Stimulated activated CD4-positive, alpha-beta T cell treated with anti-CD3 and anti-CD28 coated beads, Interleukin-15, amount 100 ng/mL, for 1 hour (primary cell): ENCODE data around the gene TXNDC15.
"Not testable (repeated sequence)": the region's sequence is repeated elsewhere in the genome, so short reads cannot be mapped to it uniquely, and the experiment has no call there.

Source experiments
- DNase-seq, 2 donors: peaks; one replicate each; pipeline ENCODE4 v3.0.0-alpha.2; 2020; ENCODE audit warnings: low read depth in 1 of 2, low spot score in 1 of 2

TXNDC15 gene

GRCh38 chr5:134877159-134877558, 3.0 kb downstream of the TXNDC15 start:
- no peak for DNase-seq

DNA sequence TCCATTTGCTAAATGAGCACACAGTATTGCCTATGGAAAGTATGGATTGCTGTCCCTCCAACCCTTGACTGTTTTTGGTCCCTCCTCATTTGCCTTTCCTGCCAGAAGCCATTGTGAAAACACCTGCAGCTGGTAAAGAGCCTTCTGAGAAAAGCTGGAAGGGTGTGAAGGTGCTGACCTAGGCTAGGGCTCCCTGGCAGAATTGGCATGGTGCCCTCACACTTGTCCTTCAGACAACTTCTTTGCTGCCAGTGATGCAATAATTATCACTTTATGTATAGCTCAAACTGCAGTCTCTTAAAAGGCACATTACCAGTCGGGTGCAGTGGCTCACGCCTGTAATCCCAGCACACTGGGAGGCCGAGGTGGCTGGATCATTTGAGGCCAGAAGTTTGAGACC, 4.2 kb downstream of the TXNDC15 start:
- DNase-seq, result no peak

- DNase-seq, result no peak
These were observed 5.3 kb downstream of the TXNDC15 start for GRCh38 chr5:134879456-134879855.

DNA sequence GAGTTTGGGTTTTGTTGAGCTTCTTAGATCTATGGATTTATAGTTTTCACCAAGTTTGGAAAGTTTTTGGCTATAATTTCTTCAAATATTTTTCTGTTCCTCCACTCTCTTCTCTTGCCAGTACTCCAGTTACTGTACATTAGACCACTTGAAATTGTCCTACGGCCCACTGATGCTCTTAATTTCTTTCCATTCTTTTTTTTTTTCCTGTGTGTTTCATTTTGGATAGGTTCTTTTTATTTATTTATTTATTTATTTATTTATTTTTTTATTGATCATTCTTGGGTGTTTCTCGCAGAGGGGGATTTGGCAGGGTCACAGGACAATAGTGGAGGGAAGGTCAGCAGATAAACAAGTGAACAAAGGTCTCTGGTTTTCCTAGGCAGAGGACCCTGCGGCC, 6.8 kb downstream of the TXNDC15 start:
- DNase-seq, result not testable (repeated sequence)

DNA sequence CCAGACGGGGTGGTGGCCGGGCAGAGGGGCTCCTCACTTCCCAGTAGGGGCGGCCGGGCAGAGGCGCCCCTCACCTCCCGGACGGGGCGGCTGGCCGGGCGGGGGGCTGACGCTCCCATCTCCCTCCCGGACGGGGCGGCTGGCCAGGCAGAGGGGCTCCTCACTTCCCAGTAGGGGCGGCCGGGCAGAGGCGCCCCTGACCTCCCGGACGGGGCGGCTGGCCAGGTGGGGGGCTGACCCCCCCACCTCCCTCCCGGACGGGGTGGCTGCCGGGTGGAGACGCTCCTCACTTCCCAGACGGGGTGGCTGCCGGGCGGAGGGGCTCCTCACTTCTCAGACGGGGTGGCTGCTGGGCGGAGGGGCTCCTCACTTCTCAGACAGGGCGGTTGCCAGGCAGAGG, 7.5 kb downstream of the TXNDC15 start:
- DNase-seq, result not testable (repeated sequence)

GRCh38 chr5:134887593-134888159, 13.5 kb downstream of the TXNDC15 start:
- no peak for DNase-seq

GRCh38 chr5:134889335-134889734, 15.2 kb downstream of the TXNDC15 start:
- no peak for DNase-seq

GRCh38 chr5:134891473-134891872, 17.3 kb downstream of the TXNDC15 start:
- no peak for DNase-seq

DNA sequence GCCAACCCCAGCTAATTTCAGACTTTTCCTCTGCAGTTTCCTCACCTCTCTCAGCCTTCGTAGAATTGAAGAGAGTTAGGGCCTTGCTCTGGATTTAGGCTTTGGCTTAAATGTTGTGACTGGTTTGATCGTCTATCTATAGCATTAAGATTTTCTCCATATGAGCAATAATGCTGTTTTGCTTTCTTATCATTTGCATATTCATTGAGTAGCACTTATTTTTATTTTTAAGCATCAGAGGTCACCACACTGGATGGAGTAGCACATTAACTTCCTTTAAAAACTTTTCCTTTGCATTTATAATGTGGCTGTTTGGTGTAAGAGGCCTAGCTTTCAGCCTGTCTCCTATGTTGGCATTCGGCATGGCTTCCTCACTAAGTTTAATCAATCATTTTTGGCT, 18.1 kb downstream of the TXNDC15 start:
- DNase-seq, result no peak

DNA sequence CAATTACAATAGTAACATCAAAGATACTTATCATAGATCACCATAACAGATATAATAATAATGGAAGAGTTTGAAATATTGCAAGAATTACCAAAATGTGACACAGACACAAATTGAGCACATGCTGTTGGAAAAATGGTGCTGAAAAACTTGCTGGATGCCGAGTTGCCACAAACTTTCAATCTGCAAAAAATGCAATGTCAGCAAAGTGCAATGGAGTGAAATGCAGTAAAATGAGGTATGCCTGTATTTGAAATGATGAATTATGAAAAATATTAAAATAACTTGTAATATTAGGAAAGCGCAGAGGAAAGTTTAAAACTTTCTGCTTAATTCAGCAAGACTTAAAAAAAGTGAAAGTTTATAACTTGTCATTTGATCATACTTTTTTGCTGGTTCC, 18.8 kb downstream of the TXNDC15 start:
- no peak for DNase-seq

GRCh38 chr5:134893748-134894505, 19.8 kb downstream of the TXNDC15 start:
- no peak for DNase-seq

DNA sequence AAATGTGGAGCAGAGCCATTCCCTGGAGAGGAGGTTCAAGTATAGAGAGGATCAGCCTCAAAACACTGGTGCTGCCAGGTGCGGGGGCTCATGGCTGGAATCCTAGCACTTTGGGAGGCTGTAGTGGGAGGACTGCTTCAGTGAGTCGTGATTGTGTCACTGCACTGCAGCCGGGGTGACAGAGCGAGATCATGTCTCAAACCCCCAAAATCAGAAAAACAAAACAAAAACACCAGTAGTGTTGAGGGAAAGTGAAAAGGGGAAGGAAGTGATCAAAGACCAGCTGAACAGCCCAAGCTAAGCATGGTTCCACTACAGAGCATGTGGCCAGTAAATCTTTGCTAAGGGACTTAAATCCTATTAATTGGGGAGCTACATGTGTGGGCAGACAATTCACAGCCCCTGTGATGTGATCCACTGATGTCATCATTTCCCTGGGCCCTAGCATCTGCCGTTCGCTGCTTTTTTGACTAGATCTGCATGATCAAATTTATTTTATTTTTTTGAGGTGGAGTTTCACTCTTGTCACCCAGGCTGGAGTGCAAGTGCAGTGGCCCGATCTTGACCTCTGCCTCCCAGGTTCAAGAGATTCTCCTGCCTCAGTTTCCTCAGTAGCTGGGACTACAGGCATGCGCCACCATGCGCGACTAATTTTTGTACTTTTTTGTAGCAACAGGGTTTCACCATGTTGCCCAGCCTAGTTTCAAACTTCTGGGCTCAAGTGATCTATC, 28.1 kb downstream of the TXNDC15 start:
- DNase-seq, result no peak

- peak; percentile 84 to 87 for DNase-seq
These were observed 30.6 kb downstream of the TXNDC15 start, which contains the start of gene PCBD2 for GRCh38 chr5:134904610-134905245. Gene PCBD2, plus strand, starts transcription at chr5:134905131. Its CDS starts 9 bp downstream, at chr5:134905140.

DNA sequence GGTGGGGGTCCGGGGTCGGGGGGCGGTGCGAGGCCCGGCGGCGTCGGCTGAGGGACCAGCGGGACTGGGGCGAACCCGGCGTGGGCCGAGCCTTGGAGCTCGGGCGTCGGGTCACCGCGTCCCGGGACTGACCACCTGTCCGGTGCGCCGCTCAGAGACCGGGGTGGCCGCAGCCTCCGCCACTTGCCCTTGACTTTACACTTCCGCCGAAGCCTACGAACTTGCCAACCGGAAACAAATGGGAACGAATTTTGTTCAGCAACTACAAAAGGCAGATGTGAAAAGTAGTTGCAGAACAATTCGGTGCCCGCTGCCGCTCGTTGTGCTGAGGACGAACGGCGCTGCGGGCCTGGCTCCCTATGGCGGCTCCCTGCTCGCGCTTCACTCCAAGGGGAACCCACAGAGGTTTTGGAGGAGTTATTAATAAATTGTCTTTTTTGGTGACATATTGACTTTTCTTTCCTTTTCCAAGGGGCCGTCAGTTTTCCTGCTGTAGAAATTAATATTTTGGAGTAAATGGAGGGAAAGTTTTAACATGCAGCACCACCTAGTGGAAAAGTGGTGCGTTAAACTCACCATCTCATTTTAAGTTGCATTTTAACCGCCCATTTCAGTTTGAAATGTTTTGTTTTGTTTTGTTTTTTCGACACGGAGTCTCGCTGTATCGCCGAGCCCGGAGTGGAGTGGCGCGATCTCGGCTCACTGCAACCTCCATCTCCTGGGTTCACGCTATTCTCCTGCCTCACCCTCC, 31.2 kb downstream of the TXNDC15 start:
- DNase-seq, result peak; percentile 26 to 45

GRCh38 chr5:134906811-134907210, 32.6 kb downstream of the TXNDC15 start:
- DNase-seq, result no peak

DNA sequence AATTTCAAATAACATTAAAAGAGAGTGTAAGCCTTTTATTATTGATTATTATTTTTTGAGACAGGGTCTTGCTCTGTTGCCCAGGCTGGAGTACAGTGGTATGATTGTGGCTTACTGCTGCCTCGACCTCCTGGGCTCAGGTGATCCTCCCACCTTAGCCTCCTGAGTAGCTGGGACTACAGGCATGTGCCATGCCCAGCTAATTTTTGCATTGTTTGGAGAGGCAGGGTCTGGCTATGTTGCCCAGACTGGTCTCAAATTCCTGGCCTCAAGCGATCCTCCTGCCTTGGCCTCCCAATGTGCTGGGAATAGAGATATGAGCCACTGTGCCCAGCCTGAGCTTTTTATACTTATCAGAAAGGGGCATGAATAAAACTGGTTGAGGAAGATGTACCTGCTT, 36.6 kb downstream of the TXNDC15 start:
- DNase-seq, result not testable (repeated sequence)

- no peak for DNase-seq
These were observed 37.4 kb downstream of the TXNDC15 start for GRCh38 chr5:134911285-134912206.

DNA sequence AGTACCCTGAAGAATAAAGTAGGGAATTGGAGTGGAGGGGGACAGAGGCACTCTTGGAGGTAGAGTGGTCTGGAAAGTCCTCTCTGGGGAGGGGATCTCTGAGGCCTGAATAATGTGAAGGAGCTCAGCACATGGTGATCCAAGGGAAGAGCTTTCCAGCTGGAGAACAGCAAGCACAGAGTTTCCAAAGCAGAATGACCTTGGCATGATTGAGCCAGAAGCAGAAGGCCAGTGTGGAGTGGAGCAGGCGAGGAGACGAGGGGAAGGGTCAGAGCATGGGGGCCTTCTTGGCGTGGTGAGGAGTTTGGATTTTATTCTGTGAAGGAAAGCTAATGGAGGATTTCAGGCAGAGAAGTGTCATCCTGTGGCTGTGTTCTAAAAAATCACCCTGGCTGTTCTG, 39.1 kb downstream of the TXNDC15 start:
- no peak for DNase-seq

GRCh38 chr5:134913795-134914194, 39.6 kb downstream of the TXNDC15 start:
- DNase-seq, result no peak
